ENCODE measurements around the gene UGT1A1.
A peak's percentile ranks its signal among the peaks of the same experiment; 100 is the strongest.

UGT1A1 gene

GRCh38 chr2:233796254-233796653 is 36.2 kb downstream of the UGT1A1 start:
- no peak for TF ChIP-seq CTCF (IDR thresholded peaks at IDR 0.05; ENCODE audit: insufficient read depth, low read depth, low read length, missing control alignments)
- no peak overlapping the region for H3K4me3 ChIP-seq (ENCODE audit: low read length)
- DNase-seq (ENCODE audit: low read depth) = no peak

- no peak for DNase-seq (ENCODE audit: low read depth)
- H3K4me3 ChIP-seq (ENCODE audit: low read length) = no peak overlapping the region
- no peak for TF ChIP-seq CTCF (IDR thresholded peaks at IDR 0.05; ENCODE audit: insufficient read depth, low read depth, low read length, missing control alignments)
Observed at GRCh38 chr2:233798335-233799086, 38.4 kb downstream of the UGT1A1 start.

GRCh38 chr2:233799087-233799665 is 39.1 kb downstream of the UGT1A1 start:
- H3K4me3 ChIP-seq (ENCODE audit: low read length) = no peak overlapping the region
- no peak for DNase-seq (ENCODE audit: low read depth)
- TF ChIP-seq CTCF (IDR thresholded peaks at IDR 0.05; ENCODE audit: insufficient read depth, low read depth, low read length, missing control alignments) = no peak

- no peak overlapping the region for H3K4me3 ChIP-seq (ENCODE audit: low read length)
- no peak for DNase-seq (ENCODE audit: low read depth)
- TF ChIP-seq CTCF (IDR thresholded peaks at IDR 0.05; ENCODE audit: insufficient read depth, low read depth, low read length, missing control alignments) = no peak
Observed at GRCh38 chr2:233799716-233800115, 39.6 kb downstream of the UGT1A1 start.

- H3K4me3 ChIP-seq (ENCODE audit: low read length) = no peak overlapping the region
- no peak for DNase-seq (ENCODE audit: low read depth)
- TF ChIP-seq CTCF (IDR thresholded peaks at IDR 0.05; ENCODE audit: insufficient read depth, low read depth, low read length, missing control alignments) = no peak
Observed at GRCh38 chr2:233800208-233800607, 40.1 kb downstream of the UGT1A1 start.

GRCh38 chr2:233801357-233802131 is 41.5 kb downstream of the UGT1A1 start:
- TF ChIP-seq CTCF (IDR thresholded peaks at IDR 0.05; ENCODE audit: insufficient read depth, low read depth, low read length, missing control alignments) = no peak
- no peak overlapping the region for H3K4me3 ChIP-seq (ENCODE audit: low read length)
- DNase-seq (ENCODE audit: low read depth) = peak; percentile 36
